GM12872 (cell line): Measurements from ENCODE around the gene MBD6.

Experiments
- TF ChIP-seq, protein P1 (sequence below): IDR thresholded peaks from 3 replicates; pipeline ENCODE4 v1.5.1; 2011; ENCODE audit warnings: low read depth, mild to moderate bottlenecking, low read length, moderate library complexity; ENCODE audit not compliant: insufficient read depth

The MBD6 gene

GRCh38 chr12:57569858-57570257 lies 47.2 kb downstream of the MBD6 start:
- TF ChIP-seq, protein P1, sequence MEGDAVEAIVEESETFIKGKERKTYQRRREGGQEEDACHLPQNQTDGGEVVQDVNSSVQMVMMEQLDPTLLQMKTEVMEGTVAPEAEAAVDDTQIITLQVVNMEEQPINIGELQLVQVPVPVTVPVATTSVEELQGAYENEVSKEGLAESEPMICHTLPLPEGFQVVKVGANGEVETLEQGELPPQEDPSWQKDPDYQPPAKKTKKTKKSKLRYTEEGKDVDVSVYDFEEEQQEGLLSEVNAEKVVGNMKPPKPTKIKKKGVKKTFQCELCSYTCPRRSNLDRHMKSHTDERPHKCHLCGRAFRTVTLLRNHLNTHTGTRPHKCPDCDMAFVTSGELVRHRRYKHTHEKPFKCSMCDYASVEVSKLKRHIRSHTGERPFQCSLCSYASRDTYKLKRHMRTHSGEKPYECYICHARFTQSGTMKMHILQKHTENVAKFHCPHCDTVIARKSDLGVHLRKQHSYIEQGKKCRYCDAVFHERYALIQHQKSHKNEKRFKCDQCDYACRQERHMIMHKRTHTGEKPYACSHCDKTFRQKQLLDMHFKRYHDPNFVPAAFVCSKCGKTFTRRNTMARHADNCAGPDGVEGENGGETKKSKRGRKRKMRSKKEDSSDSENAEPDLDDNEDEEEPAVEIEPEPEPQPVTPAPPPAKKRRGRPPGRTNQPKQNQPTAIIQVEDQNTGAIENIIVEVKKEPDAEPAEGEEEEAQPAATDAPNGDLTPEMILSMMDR: no peak

DNA sequence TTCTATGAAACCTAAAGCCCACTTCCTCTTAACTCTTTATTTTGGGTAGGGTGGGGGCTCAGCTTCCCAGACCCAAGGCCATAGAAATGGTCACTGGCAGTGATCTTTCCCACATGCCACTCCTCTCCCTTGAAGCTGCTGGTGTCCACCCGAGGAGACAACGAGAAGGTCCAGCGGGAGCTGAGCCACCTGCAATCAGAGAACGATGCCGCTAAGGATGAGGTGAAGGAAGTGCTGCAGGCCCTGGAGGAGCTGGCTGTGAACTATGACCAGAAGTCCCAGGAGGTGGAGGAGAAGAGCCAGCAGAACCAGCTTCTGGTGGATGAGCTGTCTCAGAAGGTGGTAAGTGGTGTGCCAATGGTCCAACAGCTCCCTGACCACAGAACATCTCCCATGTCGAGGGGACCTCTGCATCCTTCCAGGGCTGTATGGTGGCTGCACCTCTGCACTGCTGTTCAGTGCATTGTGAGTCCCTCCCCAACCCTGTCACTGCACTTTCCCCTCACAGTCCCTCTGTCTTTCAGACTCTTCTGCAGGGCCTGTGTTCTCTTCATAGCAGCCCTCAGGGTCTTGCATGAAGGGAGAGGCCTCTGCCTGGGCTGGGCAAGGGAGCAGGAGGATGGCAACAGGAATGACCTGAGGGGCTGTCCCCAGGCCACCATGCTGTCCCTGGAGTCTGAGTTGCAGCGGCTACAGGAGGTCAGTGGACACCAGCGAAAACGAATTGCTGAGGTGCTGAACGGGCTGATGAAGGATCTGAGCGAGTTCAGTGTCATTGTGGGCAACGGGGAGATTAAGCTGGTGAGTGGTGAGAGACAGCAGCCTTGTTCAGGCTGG lies 49.5 kb downstream of the MBD6 start:
- TF ChIP-seq, protein P1: no peak

DNA sequence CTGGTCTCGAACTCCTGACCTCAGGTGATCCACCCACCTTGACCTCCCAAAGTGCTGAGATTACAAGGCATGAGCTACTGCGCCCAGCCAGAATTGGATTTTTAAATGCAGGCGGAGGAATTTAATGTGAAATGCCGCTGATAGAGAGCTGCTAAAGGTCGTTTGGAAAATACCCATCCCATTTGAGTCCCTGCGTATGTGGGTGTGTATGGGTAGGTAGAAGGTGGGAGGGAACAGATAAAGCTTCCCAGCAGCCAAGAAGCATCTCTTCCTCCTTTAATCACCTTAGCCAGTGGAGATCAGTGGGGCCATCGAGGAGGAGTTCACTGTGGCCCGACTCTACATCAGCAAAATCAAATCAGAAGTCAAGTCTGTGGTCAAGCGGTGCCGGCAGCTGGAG lies 52.2 kb downstream of the MBD6 start:
- TF ChIP-seq, protein P1: no peak

GRCh38 chr12:57575771-57576612 lies 53.4 kb downstream of the MBD6 start:
- TF ChIP-seq, protein P1: no peak

DNA sequence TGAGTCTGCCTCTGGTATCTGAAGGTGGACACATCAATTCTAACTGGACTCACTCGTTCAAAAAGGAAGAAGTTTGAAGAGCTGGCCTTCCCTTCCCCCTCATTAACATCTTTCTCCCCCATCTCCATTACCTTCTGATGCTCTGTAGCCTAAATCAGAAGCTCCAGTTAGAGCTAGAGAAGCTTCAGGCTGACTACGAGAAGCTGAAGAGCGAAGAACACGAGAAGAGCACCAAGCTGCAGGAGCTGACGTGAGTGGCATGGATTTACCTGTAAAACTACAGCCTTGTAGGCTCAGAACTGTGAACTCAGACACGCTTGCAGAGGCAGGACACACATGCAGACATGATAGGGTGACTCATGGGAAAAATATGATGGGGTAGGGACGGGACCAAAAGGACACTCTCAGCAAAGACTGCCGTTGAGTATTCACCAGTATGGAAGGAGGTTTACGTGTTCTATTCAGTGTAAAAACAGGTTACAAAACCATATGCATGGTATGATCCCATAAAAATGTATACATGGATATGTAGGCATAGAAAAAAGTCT lies 54.1 kb downstream of the MBD6 start:
- TF ChIP-seq, protein P1: no peak

GRCh38 chr12:57577981-57578758 lies 55.5 kb downstream of the MBD6 start:
- TF ChIP-seq, protein P1: no peak
